T-helper 2 cell treated with Interferon-gamma antibody and Interleukin-4, amounts not matched to agents 5 μg/mL and 100 μg/mL, for 36 hours (primary cell): ENCODE measurements around the gene FLNB.

Experiments
- DNase-seq: peaks from one replicate; pipeline ENCODE4 v3.0.0; 2021; ENCODE audit warnings: low spot score
- H3K27ac Mint-ChIP-seq: one replicate; pipeline ENCODE4 v1.8.0; 2021; ENCODE audit warnings: mild to moderate bottlenecking, mixed read lengths
- H3K27me3 Mint-ChIP-seq: one replicate; pipeline ENCODE4 v1.8.0; 2021; ENCODE audit warnings: low read depth, mixed read lengths
- H3K36me3 Mint-ChIP-seq: one replicate; pipeline ENCODE4 v1.8.0; 2021; ENCODE audit warnings: low read depth, mixed read lengths
- H3K4me1 Mint-ChIP-seq: one replicate; pipeline ENCODE4 v1.8.0; 2021; ENCODE audit warnings: low read depth, mixed read lengths
- H3K4me3 Mint-ChIP-seq: one replicate; pipeline ENCODE4 v1.8.0; 2022; ENCODE audit warnings: mild to moderate bottlenecking, moderate library complexity, mixed read lengths
- H3K9me3 Mint-ChIP-seq: one replicate; pipeline ENCODE4 v1.8.0; 2021; ENCODE audit warnings: mixed read lengths

FLNB gene

GRCh38 chr3:58178528-58179234 lies 170.5 kb downstream of the FLNB start:
- peak overlapping the region; percentile 57 for H3K27ac Mint-ChIP-seq
- H3K9me3 Mint-ChIP-seq = no peaks in the 10 kb centered on the region
- peak overlapping the region; percentile 79 for H3K4me3 Mint-ChIP-seq
- H3K27me3 Mint-ChIP-seq = peaks cover 13% of the 10 kb centered on the region
- no peaks in the 10 kb centered on the region for H3K36me3 Mint-ChIP-seq
- peaks cover 15% of the 10 kb centered on the region for H3K4me1 Mint-ChIP-seq
- peak; percentile 8 for DNase-seq

GRCh38 chr3:58179235-58180098 lies 171.2 kb downstream of the FLNB start:
- H3K4me1 Mint-ChIP-seq = peaks cover 16% of the 10 kb centered on the region
- no peaks in the 10 kb centered on the region for H3K9me3 Mint-ChIP-seq
- no peak for DNase-seq
- H3K27me3 Mint-ChIP-seq = peaks cover 13% of the 10 kb centered on the region
- H3K36me3 Mint-ChIP-seq = no peaks in the 10 kb centered on the region
- H3K27ac Mint-ChIP-seq = no peak overlapping the region
- no peak overlapping the region for H3K4me3 Mint-ChIP-seq

- H3K27ac Mint-ChIP-seq = no peak overlapping the region
- no peak overlapping the region for H3K4me3 Mint-ChIP-seq
- H3K9me3 Mint-ChIP-seq = no peaks in the 10 kb centered on the region
- H3K27me3 Mint-ChIP-seq = peaks cover 13% of the 10 kb centered on the region
- DNase-seq = no peak
- H3K36me3 Mint-ChIP-seq = no peaks in the 10 kb centered on the region
- peaks cover 17% of the 10 kb centered on the region for H3K4me1 Mint-ChIP-seq
These were observed 172.1 kb downstream of the FLNB start for GRCh38 chr3:58180099-58180880.

- H3K27me3 Mint-ChIP-seq = peaks cover 8% of the 10 kb centered on the region
- no peak for DNase-seq
- H3K9me3 Mint-ChIP-seq = no peaks in the 10 kb centered on the region
- H3K4me3 Mint-ChIP-seq = no peak overlapping the region
- no peaks in the 10 kb centered on the region for H3K36me3 Mint-ChIP-seq
- H3K27ac Mint-ChIP-seq = peak overlapping the region; percentile 17
- H3K4me1 Mint-ChIP-seq = peaks cover 13% of the 10 kb centered on the region
These were observed 172.8 kb downstream of the FLNB start for GRCh38 chr3:58180940-58181587.

- Mint-ChIP-seq H3K27me3 (peaks cover 8% of the 10 kb centered on the region), H3K9me3 (no peaks in the 10 kb centered on the region), H3K4me1 (peaks cover 12% of the 10 kb centered on the region), H3K36me3 (no peaks in the 10 kb centered on the region), H3K4me3 (no peak overlapping the region), H3K27ac (no peak overlapping the region)
- DNase-seq = no peak
These were observed 175.0 kb downstream of the FLNB start for GRCh38 chr3:58183221-58183620.

GRCh38 chr3:58183891-58184290 lies 175.7 kb downstream of the FLNB start:
- Mint-ChIP-seq H3K27me3 (peaks cover 8% of the 10 kb centered on the region), H3K4me1 (peaks cover 6% of the 10 kb centered on the region), H3K9me3 (no peaks in the 10 kb centered on the region), H3K4me3 (no peak overlapping the region), H3K36me3 (no peaks in the 10 kb centered on the region), H3K27ac (no peak overlapping the region)
- no peak for DNase-seq

- DNase-seq = no peak
- H3K4me1 Mint-ChIP-seq = peaks cover 5% of the 10 kb centered on the region
- no peaks in the 10 kb centered on the region for H3K36me3 Mint-ChIP-seq
- no peak overlapping the region for H3K4me3 Mint-ChIP-seq
- no peaks in the 10 kb centered on the region for H3K9me3 Mint-ChIP-seq
- H3K27ac Mint-ChIP-seq = no peak overlapping the region
- peaks cover 8% of the 10 kb centered on the region for H3K27me3 Mint-ChIP-seq
These were observed 176.2 kb downstream of the FLNB start for GRCh38 chr3:58184309-58184981.

GRCh38 chr3:58184982-58185360 lies 176.7 kb downstream of the FLNB start:
- Mint-ChIP-seq H3K27ac (no peak overlapping the region), H3K4me3 (no peak overlapping the region), H3K27me3 (peaks cover 8% of the 10 kb centered on the region), H3K4me1 (peaks cover 5% of the 10 kb centered on the region), H3K9me3 (no peaks in the 10 kb centered on the region), H3K36me3 (no peaks in the 10 kb centered on the region)
- DNase-seq = no peak

- H3K4me1 Mint-ChIP-seq = peaks cover 5% of the 10 kb centered on the region
- H3K27me3 Mint-ChIP-seq = no peaks in the 10 kb centered on the region
- H3K27ac Mint-ChIP-seq = no peak overlapping the region
- no peaks in the 10 kb centered on the region for H3K36me3 Mint-ChIP-seq
- DNase-seq = no peak
- no peaks in the 10 kb centered on the region for H3K9me3 Mint-ChIP-seq
- H3K4me3 Mint-ChIP-seq = no peak overlapping the region
These were observed 179.9 kb downstream of the FLNB start for GRCh38 chr3:58188173-58188564.

- DNase-seq = no peak
- H3K4me1 Mint-ChIP-seq = peaks cover 5% of the 10 kb centered on the region
- no peak overlapping the region for H3K27ac Mint-ChIP-seq
- H3K36me3 Mint-ChIP-seq = no peaks in the 10 kb centered on the region
- no peaks in the 10 kb centered on the region for H3K9me3 Mint-ChIP-seq
- H3K4me3 Mint-ChIP-seq = no peak overlapping the region
- no peaks in the 10 kb centered on the region for H3K27me3 Mint-ChIP-seq
These were observed 180.8 kb downstream of the FLNB start for GRCh38 chr3:58188921-58189451.

GRCh38 chr3:58189691-58190090 lies 181.5 kb downstream of the FLNB start:
- Mint-ChIP-seq H3K36me3 (no peaks in the 10 kb centered on the region), H3K27me3 (no peaks in the 10 kb centered on the region), H3K9me3 (no peaks in the 10 kb centered on the region), H3K4me1 (peaks cover 3% of the 10 kb centered on the region), H3K27ac (no peak overlapping the region), H3K4me3 (no peak overlapping the region)
- no peak for DNase-seq

GRCh38 chr3:58190291-58190690 lies 182.1 kb downstream of the FLNB start:
- H3K27ac Mint-ChIP-seq = no peak overlapping the region
- DNase-seq = no peak
- H3K4me3 Mint-ChIP-seq = no peak overlapping the region
- no peaks in the 10 kb centered on the region for H3K36me3 Mint-ChIP-seq
- no peaks in the 10 kb centered on the region for H3K27me3 Mint-ChIP-seq
- H3K9me3 Mint-ChIP-seq = no peaks in the 10 kb centered on the region
- peaks cover 3% of the 10 kb centered on the region for H3K4me1 Mint-ChIP-seq

- Mint-ChIP-seq H3K27me3 (no peaks in the 10 kb centered on the region), H3K9me3 (no peaks in the 10 kb centered on the region), H3K4me1 (peaks cover 3% of the 10 kb centered on the region), H3K36me3 (no peaks in the 10 kb centered on the region), H3K4me3 (no peak overlapping the region), H3K27ac (no peak overlapping the region)
- DNase-seq = no peak
These were observed 182.7 kb downstream of the FLNB start for GRCh38 chr3:58190882-58191281.
